ENCODE data around the gene BRIP1.
"Not testable (repeated sequence)": the region's sequence is repeated elsewhere in the genome, so short reads cannot be mapped to it uniquely, and the experiment has no call there.

The BRIP1 gene

DNA sequence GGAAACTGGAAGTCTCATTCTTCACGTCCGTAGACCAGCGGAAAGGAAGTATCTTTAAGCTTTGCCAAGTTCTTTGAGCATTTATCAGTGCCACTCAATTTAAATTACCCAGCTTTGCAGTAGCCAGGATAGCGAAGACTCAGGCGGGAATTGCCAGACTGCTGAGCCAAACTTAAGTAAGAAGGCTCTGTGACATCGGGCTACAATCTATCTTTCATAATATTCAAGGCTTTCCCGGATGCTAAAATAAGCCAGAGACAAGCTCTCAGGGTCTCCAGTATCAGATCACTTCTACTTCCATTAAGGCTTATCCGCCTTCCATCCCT lies 436 bp upstream of the BRIP1 start:
- DNase-seq (ENCODE audit: low spot score) = no peak

DNA sequence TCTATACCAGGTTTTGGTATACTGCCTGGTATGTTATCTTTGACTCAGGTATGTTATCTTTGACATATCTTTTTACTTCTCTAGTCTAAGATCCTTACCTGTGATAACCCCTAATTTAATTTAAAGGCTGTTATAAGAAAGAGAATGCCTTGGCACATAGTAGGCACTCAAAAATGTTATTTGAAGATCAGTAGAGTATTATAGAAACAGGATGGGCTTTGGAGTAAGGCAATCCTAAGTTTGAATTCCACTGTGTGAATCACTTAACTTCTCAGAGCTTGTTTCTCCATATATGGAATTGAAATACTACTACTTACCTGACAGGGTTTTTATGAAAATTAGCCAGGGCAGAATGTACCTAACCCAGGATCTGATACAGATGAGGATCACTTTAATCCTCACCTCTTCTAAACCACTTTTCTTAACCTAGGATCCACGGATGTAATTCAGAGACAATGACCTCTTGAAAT lies 1.2 kb downstream of the BRIP1 start:
- DNase-seq (ENCODE audit: low spot score) = peak; percentile 22

DNA sequence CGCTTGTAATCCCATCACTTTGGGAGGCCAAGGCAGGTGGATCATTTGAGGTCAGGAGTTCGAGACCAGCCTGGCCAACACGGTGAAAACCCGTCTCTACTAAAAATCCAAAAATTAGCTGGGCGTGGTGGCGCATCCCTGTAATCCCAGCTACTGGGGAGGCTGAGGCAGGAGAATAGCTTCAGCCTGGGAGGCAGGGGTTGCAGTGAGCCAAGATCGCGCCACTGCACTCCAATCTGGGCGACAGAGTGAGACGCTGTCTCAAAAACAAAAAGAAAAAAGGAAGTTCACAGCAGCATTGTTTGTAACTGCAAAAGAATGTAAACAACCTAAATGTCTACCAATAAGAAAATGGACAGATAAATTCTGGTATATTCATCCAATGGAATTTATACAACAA lies 2.9 kb downstream of the BRIP1 start:
- DNase-seq (ENCODE audit: low spot score) = not testable (repeated sequence)

DNA sequence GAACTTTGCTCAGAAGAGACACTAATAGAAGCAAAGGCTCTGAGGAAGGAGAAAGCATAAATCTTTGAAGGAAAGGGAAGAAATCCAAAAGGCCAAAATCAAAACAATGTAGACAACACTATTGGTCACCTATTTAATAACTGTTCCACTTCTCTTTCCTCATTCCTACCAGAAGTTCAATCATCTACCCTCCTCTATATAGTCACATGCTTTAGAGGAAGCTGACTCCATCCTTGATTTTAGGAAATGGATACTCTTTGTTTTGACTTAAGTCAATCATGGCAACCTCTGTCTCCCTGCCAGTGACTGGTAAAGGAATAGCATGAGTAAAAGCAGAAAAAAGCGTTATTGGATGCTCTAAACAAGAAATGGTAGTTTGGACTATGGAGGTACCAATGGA lies 7.3 kb downstream of the BRIP1 start:
- DNase-seq (ENCODE audit: low spot score) = no peak

DNA sequence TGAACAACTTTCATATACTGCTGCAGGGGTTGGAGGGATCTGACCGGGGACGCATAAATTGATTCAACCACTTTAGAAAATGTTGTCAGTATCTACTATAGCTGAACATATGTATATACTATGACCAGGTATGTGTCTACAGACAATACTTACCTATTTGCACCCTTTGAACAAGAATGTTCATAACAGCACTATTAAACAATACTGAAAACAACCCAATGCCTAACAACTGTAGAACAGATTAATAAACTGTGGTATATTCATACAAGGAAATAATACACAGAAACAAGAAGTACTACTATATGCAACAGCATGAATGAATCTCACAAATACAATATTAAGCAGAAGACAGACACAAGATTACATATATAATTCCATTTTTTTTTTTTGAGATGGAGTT lies 10.5 kb downstream of the BRIP1 start:
- no peak for DNase-seq (ENCODE audit: low spot score)

DNA sequence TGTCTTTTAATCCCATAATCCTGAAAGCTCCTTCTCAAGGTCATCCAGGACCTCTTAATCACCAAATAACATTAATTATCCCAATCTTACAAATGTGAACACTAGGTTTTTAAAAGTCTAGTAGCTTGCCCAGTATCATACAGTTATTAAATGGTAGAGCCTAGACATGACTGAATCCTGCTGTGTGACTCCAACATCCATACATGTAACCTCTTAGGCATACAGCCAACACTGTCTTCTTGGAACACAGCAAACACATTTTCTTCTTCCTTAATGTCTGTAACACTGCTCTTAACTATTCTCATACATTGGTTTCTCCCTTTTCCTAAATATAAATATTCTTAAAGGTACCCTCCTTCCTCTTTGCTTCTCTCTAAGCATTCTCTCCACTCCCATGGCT lies 13.7 kb downstream of the BRIP1 start:
- no peak for DNase-seq (ENCODE audit: low spot score)

DNA sequence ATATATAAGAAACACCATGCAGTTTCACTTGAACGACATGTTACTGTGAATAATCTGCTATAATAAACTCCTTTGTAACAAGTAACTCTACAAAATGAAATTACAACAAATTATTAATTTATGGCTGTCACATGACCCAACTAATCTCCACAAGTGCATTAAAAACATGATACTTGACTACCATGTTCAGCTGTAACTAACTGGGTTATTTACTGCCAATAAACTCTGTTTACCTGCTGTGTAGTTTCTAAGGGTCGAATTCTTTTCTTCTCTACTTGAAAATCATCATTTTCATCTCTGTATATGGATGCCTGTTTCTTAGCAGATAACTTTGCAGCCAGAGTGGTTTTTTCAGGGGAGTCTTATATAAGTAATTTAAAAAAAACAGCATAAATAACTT lies 14.4 kb downstream of the BRIP1 start:
- DNase-seq (ENCODE audit: low spot score) = no peak

DNA sequence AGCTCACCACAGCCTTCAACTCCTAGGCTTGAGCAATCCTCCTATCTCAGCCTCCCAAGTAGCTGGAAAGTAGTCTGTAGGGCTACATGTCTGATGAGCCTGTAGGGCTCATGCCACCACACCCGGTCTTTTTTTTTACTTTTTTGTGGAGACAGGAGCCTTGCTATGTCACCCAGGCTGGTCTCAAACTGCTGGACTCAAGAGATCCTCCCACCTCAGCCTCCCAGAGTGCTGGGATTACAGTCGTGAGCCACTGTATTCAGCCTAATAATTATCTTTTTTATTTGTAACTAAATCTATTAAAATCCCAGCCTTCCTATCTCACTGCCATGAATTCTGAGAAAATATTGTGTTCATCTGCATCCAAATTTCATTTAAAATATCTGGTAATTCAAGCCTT lies 15.1 kb downstream of the BRIP1 start:
- DNase-seq (ENCODE audit: low spot score) = no peak

DNA sequence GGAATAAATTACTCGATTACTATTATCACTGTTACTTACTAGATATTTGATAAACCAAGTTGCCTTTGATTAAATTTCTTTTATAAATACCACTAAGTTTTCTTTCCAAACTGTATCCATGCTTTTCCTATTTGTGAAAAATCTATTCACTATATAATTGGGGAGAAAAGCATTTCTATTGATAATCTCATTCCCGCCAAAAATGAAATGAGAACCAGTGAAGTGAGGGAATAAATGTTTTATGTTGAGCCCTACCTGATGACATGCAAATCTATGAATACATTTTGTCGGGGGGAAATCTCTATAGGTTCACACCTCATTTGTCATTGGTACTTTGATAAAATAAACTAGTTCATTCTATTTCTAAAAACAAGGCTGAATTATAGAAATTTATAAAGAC lies 15.7 kb downstream of the BRIP1 start:
- DNase-seq (ENCODE audit: low spot score) = no peak

DNA sequence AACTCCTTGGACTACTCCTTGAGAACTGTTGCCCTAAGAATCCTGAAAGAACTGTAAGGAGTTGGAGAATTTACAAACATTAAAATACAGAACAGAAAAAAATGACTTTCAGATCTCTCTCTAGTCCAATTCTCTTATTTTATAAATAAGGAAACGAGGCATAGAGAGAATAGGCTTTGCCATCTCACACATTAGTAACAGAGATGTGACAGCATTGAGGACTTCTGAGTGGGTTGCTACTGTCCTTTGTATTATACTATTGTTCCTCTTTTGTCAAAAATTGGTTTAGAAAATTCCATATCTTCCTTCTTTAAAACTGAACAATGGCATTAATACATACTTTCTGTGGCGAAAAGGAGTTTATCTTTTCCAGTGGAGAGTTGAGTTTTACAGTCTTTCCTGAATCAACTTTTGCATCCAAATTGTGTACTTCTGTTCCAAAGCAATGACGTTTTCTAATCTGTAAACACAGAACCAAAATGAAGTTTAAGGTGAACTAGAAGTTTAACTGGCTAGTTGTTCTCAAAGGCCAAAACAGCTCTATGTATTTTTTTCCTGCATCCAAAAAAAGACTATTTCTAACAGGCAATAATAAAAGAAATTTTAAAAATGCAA lies 16.5 kb downstream of the BRIP1 start:
- DNase-seq (ENCODE audit: low spot score) = no peak

DNA sequence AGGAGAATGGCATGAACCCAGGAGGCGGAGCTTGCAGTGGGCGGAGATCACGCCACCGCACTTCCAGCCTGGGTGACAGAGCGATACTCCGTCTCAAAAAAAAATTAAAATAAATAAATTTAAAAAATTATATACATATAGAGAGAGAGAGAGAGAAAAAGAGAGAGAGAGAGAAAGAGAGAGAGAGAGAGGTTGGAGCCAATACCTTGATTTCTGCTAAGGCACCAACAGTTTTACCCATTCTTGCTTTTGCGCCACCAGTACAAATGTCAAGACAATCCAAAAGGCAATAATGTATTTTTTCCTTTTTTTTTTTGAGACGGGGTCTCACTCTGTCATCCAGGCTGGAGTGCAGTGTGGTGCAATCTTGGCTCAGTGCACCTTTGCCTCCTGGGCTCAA lies 17.2 kb downstream of the BRIP1 start:
- DNase-seq (ENCODE audit: low spot score) = no peak

DNA sequence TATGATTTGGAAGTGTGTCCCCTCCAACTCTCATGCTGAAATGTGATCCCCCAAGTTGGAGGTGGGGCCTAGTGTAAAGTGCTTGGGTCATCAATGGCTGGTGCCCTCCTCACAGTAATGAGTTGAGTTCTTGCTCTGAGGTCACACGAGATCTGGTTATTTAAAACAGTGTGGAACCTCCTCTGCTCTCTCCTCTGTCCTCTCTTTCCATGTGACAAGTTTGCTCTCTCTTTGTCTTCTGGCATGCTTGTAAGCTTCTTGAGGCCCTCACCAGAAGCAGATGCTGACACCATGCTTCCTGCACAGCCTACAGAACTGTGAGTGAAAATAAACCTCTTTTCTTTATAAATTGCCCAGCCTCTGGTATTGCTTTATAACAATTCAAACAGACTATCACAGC lies 19.9 kb downstream of the BRIP1 start:
- no peak for DNase-seq (ENCODE audit: low spot score)

DNA sequence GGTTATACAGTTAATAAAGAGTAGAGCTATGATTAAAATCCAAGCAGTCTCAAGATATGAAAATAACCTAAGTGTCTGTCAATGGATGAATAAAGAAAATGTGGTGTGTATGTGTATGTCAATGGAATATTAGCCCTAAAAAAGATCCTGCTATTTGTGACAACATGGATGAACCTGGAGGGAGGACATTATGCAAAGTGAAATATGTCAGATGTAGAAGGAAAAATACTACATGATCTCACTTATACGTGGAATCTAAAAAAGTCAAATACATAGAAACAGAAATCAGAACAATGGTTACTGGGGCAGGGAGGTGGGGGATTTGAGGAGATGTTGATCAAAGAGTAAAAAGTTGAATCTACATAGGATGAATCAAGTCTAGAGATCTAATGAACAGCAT lies 20.4 kb downstream of the BRIP1 start:
- DNase-seq (ENCODE audit: low spot score) = no peak

DNA sequence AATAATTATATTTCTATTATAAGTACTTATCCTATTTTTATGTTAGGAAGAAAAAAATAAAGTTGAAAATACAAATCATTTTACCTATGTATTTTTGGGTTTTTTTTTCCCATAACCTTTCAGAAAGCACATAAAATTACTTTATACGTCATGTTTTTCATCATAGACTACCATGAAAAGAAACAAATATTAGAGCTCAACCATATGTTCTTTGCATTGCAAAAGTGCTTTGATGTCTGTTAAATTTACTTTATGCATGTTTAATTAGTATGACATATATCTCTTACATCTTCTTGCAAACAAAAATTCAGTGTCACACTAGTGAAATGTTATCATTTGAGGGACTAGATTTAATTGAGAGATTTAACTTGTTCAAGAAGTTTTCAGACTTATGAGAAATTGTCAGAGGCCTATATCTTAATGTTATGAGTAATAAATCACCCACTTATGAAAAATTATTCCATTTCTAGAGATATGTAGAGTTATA lies 24.0 kb downstream of the BRIP1 start:
- no peak for DNase-seq (ENCODE audit: low spot score)

DNA sequence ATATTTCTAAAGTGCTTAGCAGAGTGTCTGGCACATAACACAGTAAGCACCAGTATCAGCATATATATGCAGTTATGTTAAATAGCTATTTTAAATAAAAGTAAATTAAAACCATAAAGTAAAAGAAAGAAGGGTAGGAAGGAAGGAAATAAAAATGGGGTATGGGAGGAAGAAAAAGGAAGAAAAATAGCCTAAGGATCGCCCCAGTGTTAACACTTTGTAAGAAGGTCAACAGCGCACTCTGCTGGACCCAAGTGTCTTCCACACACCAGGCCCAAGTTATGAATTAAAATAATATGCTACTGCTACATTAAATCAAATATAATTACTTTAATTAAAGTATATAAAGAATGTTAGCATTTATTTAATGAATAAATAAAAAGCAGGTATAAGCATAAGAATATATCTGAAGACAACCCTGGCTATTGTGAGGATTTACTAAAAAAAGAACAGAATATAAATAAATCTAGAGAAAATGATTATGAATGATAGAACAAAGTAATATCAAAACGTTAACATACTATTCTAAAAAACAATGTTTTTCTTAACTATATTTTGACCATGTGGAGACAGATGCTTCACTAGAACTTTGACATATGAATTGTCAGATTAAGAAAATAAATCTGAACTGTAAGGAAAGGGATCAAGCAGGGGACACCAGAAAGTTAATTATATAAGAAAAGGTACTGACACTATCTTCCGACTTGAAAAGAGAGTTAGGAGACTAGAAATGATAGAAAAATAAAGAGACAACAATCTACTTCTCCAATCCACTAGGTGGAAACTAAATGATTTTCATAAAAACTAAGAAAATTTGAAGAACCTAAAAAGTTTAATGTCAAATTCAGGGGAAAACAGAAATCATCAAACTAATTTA lies 25.9 kb downstream of the BRIP1 start:
- DNase-seq (ENCODE audit: low spot score) = peak; percentile 45

DNA sequence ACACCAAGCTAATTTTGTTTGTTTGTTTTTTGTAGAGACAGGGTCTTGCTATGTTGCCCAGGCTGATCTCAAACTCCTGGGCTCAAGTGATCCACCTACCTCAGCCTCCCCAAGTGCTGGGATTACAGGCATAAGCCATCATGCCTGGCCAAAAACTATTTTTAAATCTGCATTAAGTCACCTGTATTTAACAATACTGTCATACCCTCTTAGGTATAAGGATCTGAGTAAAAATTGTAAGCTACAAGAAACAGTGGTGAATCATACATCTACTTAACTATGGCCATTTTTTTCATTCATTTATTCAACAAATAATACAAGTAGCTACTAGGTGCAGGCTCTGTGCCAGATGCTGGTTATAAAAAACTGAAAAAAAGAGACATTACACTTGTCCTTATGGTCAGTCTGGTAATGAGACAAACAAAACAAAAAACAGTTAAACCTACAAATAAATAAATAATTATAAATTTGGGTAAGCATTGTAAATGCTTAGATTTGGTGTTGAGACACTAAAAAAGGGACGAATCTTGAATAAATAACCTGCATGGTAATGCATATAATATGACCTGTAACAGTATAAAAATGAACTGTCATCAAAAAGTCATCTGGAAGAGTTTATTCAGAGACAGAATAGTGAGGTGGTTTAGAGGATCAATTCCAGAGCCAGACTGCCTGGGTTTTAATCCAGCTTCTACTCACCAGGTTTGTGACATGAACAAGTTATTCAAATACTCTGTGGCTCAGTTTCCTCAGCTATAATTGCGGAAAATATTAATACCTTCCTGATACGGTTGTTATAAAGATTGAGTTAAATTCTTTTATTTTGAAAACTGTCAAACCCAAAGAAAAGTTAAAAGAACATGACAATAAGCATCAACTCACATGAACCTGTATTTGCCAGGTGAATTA lies 26.8 kb downstream of the BRIP1 start:
- DNase-seq (ENCODE audit: low spot score) = no peak

DNA sequence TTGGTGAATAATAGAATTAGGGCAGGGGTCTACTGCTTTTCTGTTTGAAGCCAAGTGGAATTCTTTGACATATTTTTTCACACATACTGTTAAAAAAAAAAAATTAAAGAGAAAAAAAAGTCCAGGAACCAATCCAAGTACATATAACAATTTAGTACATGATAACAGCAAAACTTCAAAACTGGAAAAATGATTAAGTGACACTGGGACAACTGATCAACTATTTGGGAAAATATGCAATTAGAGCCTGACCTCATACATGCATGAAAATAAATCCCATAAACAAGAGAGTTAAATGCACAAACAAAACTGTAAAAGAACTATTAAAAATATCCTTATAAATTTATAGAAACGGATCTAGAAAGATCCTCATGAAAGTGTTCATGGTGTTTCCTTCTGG lies 27.7 kb downstream of the BRIP1 start:
- no peak for DNase-seq (ENCODE audit: low spot score)

DNA sequence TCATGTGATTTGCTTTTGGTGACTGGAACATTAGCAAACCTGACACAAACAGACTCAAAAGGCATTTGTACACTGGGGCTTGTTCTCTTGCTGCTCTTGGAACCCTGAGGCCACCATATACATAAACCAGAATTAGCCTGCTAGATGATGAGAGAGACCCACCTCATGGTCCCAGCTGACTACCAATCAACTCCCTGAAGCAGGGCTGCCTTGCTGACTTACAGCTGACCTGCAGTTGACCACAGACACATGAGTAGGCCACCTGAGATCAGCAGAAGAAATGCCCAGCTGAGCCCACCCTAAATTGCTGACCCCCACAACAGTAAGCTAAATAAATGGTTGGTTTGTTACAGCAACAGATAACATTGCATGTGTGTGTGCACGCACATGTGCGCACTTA lies 28.7 kb downstream of the BRIP1 start:
- DNase-seq (ENCODE audit: low spot score) = no peak

DNA sequence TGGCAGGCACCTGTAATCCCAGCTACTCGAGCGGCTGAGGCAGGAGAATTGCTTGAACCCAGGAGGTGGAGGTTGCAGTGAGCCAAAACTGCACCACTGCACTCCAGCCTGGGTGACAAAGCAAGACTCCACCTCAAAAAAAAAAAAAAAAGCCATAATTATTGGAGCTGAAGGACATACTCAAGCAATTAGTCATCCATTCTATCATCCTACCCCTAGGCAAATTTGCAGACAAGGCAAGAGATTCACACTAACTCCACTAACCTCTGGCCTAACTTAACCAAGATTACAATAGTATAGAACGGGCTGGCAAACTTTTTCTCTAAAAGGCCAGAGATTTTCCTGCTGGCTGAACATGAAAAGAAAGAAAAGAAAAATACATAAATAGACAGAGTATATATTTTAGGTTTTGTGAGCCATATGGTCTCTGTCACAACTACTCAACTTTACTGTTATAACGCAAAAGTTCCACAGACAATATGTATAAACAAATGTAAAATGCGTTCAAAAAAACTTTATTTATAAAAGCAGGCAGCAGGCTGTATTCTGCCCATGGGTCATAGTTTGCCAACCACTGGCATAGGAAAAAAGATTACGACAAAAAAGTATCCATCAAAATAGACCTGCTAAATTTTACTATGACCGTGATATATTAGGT lies 29.7 kb downstream of the BRIP1 start:
- peak; percentile 55 for DNase-seq (ENCODE audit: low spot score)

DNA sequence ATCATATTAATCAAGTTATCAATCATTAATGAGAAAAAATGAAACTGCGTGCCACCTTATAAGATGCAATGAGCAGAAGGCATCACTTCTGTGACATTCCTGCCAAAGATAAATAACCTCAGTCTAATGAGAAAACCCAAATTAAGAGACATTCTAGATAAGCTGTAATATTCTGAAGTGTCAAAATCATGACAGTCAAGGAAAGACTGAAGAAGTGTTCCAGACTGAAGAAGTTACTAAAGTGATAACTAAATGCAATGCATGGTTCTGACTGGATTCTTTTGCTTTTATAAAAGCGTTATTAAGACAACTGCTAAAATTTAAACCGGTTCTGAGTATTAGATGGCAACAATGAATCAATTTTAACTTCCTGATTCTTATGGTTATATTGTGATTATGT lies 30.9 kb downstream of the BRIP1 start:
- no peak for DNase-seq (ENCODE audit: low spot score)

DNA sequence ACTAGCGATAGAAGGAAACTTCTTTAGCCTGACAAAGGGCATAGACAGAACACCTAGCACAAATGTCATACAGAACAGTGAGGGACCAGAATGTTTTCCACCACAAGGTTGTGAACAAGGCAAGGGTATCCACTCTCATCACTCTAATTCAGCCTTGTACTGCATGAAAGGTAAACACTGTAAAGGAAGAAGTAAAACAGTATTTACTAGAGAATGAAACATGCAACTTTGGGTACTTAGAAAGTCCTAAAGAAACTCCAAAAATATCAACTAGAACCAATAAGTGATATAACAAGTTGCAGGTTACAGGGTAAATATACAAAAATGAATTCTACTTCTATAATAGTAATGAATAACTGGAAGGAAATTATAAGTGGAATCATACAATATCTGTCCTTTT lies 32.2 kb downstream of the BRIP1 start:
- DNase-seq (ENCODE audit: low spot score) = no peak

DNA sequence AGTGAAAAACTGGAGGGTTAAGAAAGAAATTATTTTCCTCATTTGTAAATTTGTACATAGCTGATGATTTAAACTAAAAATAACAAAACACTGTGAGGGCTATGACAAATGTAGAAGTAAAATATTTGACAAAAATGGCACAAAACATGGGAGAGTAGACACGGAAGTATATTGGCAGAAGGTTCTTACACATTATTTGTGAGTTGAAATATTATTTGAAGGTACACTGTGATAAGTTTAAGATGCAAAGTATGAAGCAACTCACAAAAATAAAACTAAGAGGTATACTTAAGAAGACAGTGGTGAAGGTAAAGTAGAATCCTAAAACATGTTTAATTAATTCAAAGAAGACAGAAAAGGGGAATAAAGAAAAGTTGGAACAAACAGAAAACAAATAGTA lies 34.6 kb downstream of the BRIP1 start:
- no peak for DNase-seq (ENCODE audit: low spot score)
